ENCODE results near the gene ADCY1.
"Not testable (repeated sequence)": the region's sequence is repeated elsewhere in the genome, so short reads cannot be mapped to it uniquely, and the experiment has no call there.

Gene ADCY1

GRCh38 chr7:45711161-45711490 lies 137.0 kb downstream of the ADCY1 start:
- no peak for DNase-seq (ENCODE audit: low spot score)

GRCh38 chr7:45712057-45712689 lies 138.0 kb downstream of the ADCY1 start:
- DNase-seq (ENCODE audit: low spot score) = no peak

GRCh38 chr7:45712872-45713668 lies 138.9 kb downstream of the ADCY1 start:
- DNase-seq (ENCODE audit: low spot score) = no peak

GRCh38 chr7:45713669-45714520 lies 139.7 kb downstream of the ADCY1 start:
- DNase-seq (ENCODE audit: low spot score) = no peak

GRCh38 chr7:45714521-45714820 lies 140.3 kb downstream of the ADCY1 start:
- DNase-seq (ENCODE audit: low spot score) = no peak

GRCh38 chr7:45715471-45716352 lies 141.5 kb downstream of the ADCY1 start:
- no peak for DNase-seq (ENCODE audit: low spot score)

GRCh38 chr7:45716380-45717203 lies 142.4 kb downstream of the ADCY1 start:
- DNase-seq (ENCODE audit: low spot score) = no peak

- no peak for DNase-seq (ENCODE audit: low spot score)
Observed at GRCh38 chr7:45717537-45718235, 143.5 kb downstream of the ADCY1 start.

- no peak for DNase-seq (ENCODE audit: low spot score)
Observed at GRCh38 chr7:45718464-45719330, 144.5 kb downstream of the ADCY1 start.

- DNase-seq (ENCODE audit: low spot score) = no peak
Observed at GRCh38 chr7:45720989-45721388, 146.8 kb downstream of the ADCY1 start.

- DNase-seq (ENCODE audit: low spot score) = no peak
Observed at GRCh38 chr7:45721686-45722598, 147.8 kb downstream of the ADCY1 start.

GRCh38 chr7:45725231-45725630 lies 151.1 kb downstream of the ADCY1 start:
- DNase-seq (ENCODE audit: low spot score) = not testable (repeated sequence)

GRCh38 chr7:45726883-45727282 lies 152.7 kb downstream of the ADCY1 start:
- no peak for DNase-seq (ENCODE audit: low spot score)

GRCh38 chr7:45731692-45732443 lies 157.7 kb downstream of the ADCY1 start:
- not testable (repeated sequence) for DNase-seq (ENCODE audit: low spot score)

- not testable (repeated sequence) for DNase-seq (ENCODE audit: low spot score)
Observed at GRCh38 chr7:45738920-45739319, 164.8 kb downstream of the ADCY1 start.

- DNase-seq (ENCODE audit: low spot score) = not testable (repeated sequence)
Observed at GRCh38 chr7:45740573-45740972, 166.4 kb downstream of the ADCY1 start.

GRCh38 chr7:45748976-45749375 lies 174.8 kb downstream of the ADCY1 start:
- DNase-seq (ENCODE audit: low spot score) = not testable (repeated sequence)

- DNase-seq (ENCODE audit: low spot score) = not testable (repeated sequence)
Observed at GRCh38 chr7:45751352-45751751, 177.2 kb downstream of the ADCY1 start.

All from CD4-positive, alpha-beta T cell treated with Interleukin-15 for 4 hours (primary cell).